ENCODE data around the gene PCK1. TPM values are rescaled to one million over a fixed set of nuclear protein-coding genes. Genes with fewer than 3 reads are reported as not detected.

PCK1 gene
- total and polyA plus RNA-seq, 2 experiments from 2014 or later = not detected

GRCh38 chr20:57553376-57554018, 7.4 kb upstream of the PCK1 start (continued):
- no peak for TF ChIP-seq JUNB (IDR thresholded peaks at IDR 0.05; ENCODE audit: unreplicated experiment)
- TF ChIP-seq EZH2 (IDR thresholded peaks at IDR 0.05; ENCODE audit: low read depth, unreplicated experiment) = no peak
- TF ChIP-seq CREB1 (CRISPR knock-in tag; IDR thresholded peaks at IDR 0.05; ENCODE audit: low read depth) = no peak
- no peak for TF ChIP-seq REST (IDR thresholded peaks at IDR 0.05; ENCODE audit: unreplicated experiment)
- TF ChIP-seq ZNF331 (CRISPR knock-in tag; IDR thresholded peaks at IDR 0.05; ENCODE audit: low read depth) = no peak
- TF ChIP-seq ZNF114 (CRISPR knock-in tag; IDR thresholded peaks at IDR 0.05) = no peak
- TF ChIP-seq POLR2AphosphoS5 (IDR thresholded peaks at IDR 0.05; ENCODE audit: low read depth) = no peak

GRCh38 chr20:57555457-57556184, 5.3 kb upstream of the PCK1 start:
- H3K4me3 Mint-ChIP-seq = no peak overlapping the region
- no peak for TF ChIP-seq POLR2AphosphoS5 (IDR thresholded peaks at IDR 0.05; ENCODE audit: low read depth)
- TF ChIP-seq ZNF462 (CRISPR knock-in tag; IDR thresholded peaks at IDR 0.05) = no peak
- no peak for TF ChIP-seq EZH2 (IDR thresholded peaks at IDR 0.05; ENCODE audit: low read depth, unreplicated experiment)
- no peak for TF ChIP-seq JUNB (IDR thresholded peaks at IDR 0.05; ENCODE audit: unreplicated experiment)
- no peak for TF ChIP-seq ZNF114 (CRISPR knock-in tag; IDR thresholded peaks at IDR 0.05)
- no peak for TF ChIP-seq CTCF (conservative IDR thresholded peaks at IDR 0.05; ENCODE audit: low read depth in 2 of 2)
- no peak for TF ChIP-seq NANOG (IDR thresholded peaks at IDR 0.05; ENCODE audit: borderline replicate concordance)
- TF ChIP-seq STAT1 (IDR thresholded peaks at IDR 0.05; ENCODE audit: unreplicated experiment) = no peak

More at GRCh38 chr20:57555457-57556184, 5.3 kb upstream of the PCK1 start:
- Histone ChIP-seq H3K4me2 (no peak overlapping the region), H3K27ac (ENCODE audit: low read depth) (no peak overlapping the region), H3K4me3 (no peak overlapping the region), H4K20me1 (replicated peaks; ENCODE audit: insufficient read depth) (no peaks in the 10 kb centered on the region), H3K4me1 (ENCODE audit: insufficient read depth) (no peaks in the 10 kb centered on the region), H2AFZ (no peak overlapping the region), H3K27me3 (ENCODE audit: insufficient read depth) (no peaks in the 10 kb centered on the region), H3F3A (replicated peaks; ENCODE audit: low read depth) (no peaks in the 10 kb centered on the region), H3K9me2 (ENCODE audit: insufficient read depth) (no peaks in the 10 kb centered on the region), H3K36me3 (ENCODE audit: insufficient read depth) (no peaks in the 10 kb centered on the region), H3K79me2 (replicated peaks; ENCODE audit: insufficient read depth) (no peaks in the 10 kb centered on the region)
- no peaks in the 10 kb centered on the region for H3K36me3 Mint-ChIP-seq (ENCODE audit: low read depth)
- DNase-seq (ENCODE audit: low spot score) = no peak
- ATAC-seq = no peak
- H3K27ac Mint-ChIP-seq = no peak overlapping the region
- H3K27me3 Mint-ChIP-seq (ENCODE audit: insufficient read depth, low read depth, poor library complexity) = no peaks in the 10 kb centered on the region
- no peaks in the 10 kb centered on the region for H3K9me3 Mint-ChIP-seq
- peaks cover 10% of the 10 kb centered on the region for H3K4me1 Mint-ChIP-seq
